HL-60 (cell line): ENCODE results near the gene JAG1. TPM values are rescaled to one million over a fixed set of nuclear protein-coding genes. Genes with fewer than 3 reads are reported as not detected.
"Not testable (repeated sequence)": the region's sequence is repeated elsewhere in the genome, so short reads cannot be mapped to it uniquely, and the experiment has no call there.

ENCODE experiments used
- DNase-seq, 2 experiments: peaks; one replicate each; pipeline ENCODE4 v3.0.0-alpha.2; 2010 to 2020; ENCODE audit warnings: low read depth in 1 of 2, low spot score in 1 of 2
- H3K27ac ChIP-seq: fragments of 250-450 bp; sonication (Bioruptor Pico); replicated peaks from 2 replicates; pipeline ENCODE4 v1.5.1; 2020; ENCODE audit warnings: mild to moderate bottlenecking, moderate library complexity
- H3K27me3 ChIP-seq: fragments of 250-450 bp; sonication (Bioruptor Pico); 2 replicates; pipeline ENCODE4 v1.5.1; 2021; ENCODE audit warnings: mild to moderate bottlenecking, moderate library complexity; ENCODE audit not compliant: insufficient read depth, poor library complexity, severe bottlenecking
- H3K4me3 ChIP-seq: replicated peaks from 2 replicates; pipeline ENCODE4 v1.5.1; 2011; ENCODE audit warnings: mild to moderate bottlenecking, control low read depth, low read length; ENCODE audit not compliant: insufficient read depth
- GABPA ChIP-seq: IDR thresholded peaks from 2 replicates; pipeline ENCODE4 v1.6.1; 2012; ENCODE audit warnings: low read depth
- POLR2AphosphoS5 ChIP-seq: IDR thresholded peaks from 2 replicates; pipeline ENCODE4 v1.6.1; 2012; ENCODE audit warnings: low read depth
- REST ChIP-seq: IDR thresholded peaks from 2 replicates; pipeline ENCODE4 v1.6.1; 2012; ENCODE audit warnings: low read depth; ENCODE audit not compliant: insufficient replicate concordance
- SPI1 ChIP-seq: IDR thresholded peaks from 2 replicates; pipeline ENCODE4 v1.6.1; 2012; ENCODE audit warnings: low read depth, mild to moderate bottlenecking, borderline replicate concordance
- microRNA-seq: library from miRNA; unstranded; fragments of <30 nt; microRNA quantifications from one replicate; pipeline ENCODE4, GENCODE V29; 2018
- TF ChIP-seq, protein P1 (sequence below): IDR thresholded peaks from one replicate; pipeline ENCODE4 v1.5.1; 2011; ENCODE audit warnings: low read length, control low read depth, inconsistent platforms; ENCODE audit not compliant: insufficient read depth

Gene JAG1

DNA sequence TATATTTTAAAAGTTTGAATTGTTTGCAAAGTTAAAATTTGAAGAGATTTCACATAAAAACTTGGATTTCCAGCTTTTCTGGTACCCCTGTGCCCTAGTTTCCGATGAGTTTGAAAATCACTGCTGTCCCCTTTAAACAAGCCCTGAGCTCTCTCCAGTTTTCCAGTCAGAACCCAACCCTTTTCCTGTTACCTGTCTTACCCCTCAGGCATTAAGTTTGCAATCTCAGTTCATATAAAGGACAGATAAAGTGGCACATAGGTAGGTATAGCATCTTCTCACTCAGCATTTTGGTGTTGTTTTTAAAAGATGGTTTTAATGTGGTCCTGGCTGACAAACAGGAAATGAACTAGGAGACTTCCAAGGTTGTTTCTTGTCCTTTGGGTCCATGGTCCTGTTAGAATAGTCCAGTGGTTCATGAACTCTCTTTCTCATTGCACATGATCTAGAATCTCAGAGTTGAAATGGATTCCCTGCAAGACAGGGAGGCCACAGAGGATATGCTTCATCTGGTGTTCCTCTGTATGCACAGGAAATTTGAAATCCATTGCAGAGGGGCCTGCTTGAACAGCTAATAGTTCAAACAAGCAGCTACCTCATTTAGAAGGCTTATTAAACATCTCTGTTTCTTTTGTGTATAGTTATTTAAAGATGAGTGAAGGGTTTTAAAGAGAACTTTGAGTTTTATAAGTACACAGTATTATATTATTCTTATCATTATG, 82.7 kb downstream of the JAG1 start:
- no peaks in the 10 kb centered on the region for H3K27me3 ChIP-seq
- TF ChIP-seq, protein P1, sequence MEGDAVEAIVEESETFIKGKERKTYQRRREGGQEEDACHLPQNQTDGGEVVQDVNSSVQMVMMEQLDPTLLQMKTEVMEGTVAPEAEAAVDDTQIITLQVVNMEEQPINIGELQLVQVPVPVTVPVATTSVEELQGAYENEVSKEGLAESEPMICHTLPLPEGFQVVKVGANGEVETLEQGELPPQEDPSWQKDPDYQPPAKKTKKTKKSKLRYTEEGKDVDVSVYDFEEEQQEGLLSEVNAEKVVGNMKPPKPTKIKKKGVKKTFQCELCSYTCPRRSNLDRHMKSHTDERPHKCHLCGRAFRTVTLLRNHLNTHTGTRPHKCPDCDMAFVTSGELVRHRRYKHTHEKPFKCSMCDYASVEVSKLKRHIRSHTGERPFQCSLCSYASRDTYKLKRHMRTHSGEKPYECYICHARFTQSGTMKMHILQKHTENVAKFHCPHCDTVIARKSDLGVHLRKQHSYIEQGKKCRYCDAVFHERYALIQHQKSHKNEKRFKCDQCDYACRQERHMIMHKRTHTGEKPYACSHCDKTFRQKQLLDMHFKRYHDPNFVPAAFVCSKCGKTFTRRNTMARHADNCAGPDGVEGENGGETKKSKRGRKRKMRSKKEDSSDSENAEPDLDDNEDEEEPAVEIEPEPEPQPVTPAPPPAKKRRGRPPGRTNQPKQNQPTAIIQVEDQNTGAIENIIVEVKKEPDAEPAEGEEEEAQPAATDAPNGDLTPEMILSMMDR, result no peak
- TF ChIP-seq REST, result no peak
- TF ChIP-seq SPI1, result no peak
- TF ChIP-seq POLR2AphosphoS5, result no peak
- TF ChIP-seq GABPA, result no peak
- DNase-seq, result no peak
- no peak overlapping the region for H3K4me3 ChIP-seq
- no peak overlapping the region for H3K27ac ChIP-seq

DNA sequence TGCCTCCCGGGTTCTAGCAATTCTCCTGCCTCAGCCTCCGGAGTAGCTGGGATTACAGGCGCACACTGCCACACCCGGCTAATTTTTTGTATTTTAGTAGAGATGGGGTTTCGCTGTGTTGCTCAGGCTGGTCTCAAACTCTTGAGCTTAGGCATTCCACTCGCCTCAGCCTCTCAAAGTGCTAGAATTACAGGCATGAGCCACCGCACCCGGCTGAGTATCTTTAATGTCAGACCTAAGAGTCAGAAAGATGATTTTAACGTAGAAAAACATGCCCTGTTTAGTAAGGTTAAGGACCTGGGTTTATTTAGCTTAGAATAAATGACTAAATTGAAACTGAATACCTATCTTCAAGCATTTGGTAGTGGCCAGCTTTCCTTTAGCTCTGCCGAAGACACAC, 83.4 kb downstream of the JAG1 start:
- not testable (repeated sequence) for H3K4me3 ChIP-seq, H3K27ac ChIP-seq

More for the DNA sequence above, 83.4 kb downstream of the JAG1 start:
- not testable (repeated sequence) for DNase-seq, H3K27me3 ChIP-seq

Small RNA genes within 50 kb of the gene (microRNA-seq; reads per million reads assigned to microRNA genes)
- not detected for gene MIR6870
